Activated B cell treated with CpG ODN at 0.5 μM for 24 hours (primary cell): ENCODE results near the gene RAPGEF2. TPM values are rescaled to one million over a fixed set of nuclear protein-coding genes. Genes with fewer than 3 reads are reported as not detected.
"Not testable (repeated sequence)": the region's sequence is repeated elsewhere in the genome, so short reads cannot be mapped to it uniquely, and the experiment has no call there.

ENCODE experiments used
- ATAC-seq: fragments of 200-7000 bp; cut with Tn5 transposase; one replicate; pipeline ENCODE4 v1.10.0; 2021; ENCODE audit warnings: low read depth, mild to moderate bottlenecking, moderate library complexity
- CTCF ChIA-PET: fragments of 350-600 bp; sonication (Branson Sonifier 250); formaldehyde crosslinking; loops from one replicate; lab custom pipeline; 2021; ENCODE audit warnings: antibody characterized with exemption; lab: Charles Lee
- POLR2A ChIA-PET: fragments of 350-600 bp; sonication (Branson Sonifier 250); formaldehyde crosslinking; loops from one replicate; lab custom pipeline; 2021; ENCODE audit warnings: antibody characterized with exemption; lab: Charles Lee
- DNase-seq: peaks from one replicate; pipeline ENCODE4 v3.0.0; 2022
- H3K27ac Mint-ChIP-seq: one replicate; pipeline ENCODE4 v1.8.0; 2020; ENCODE audit warnings: mixed read lengths
- H3K27me3 Mint-ChIP-seq: one replicate; pipeline ENCODE4 v1.8.0; 2021; ENCODE audit warnings: mixed read lengths
- H3K36me3 Mint-ChIP-seq: one replicate; pipeline ENCODE4 v1.8.0; 2021; ENCODE audit warnings: low read depth, mixed read lengths
- H3K4me1 Mint-ChIP-seq: one replicate; pipeline ENCODE4 v1.8.0; 2021; ENCODE audit warnings: mixed read lengths
- H3K4me3 Mint-ChIP-seq: one replicate; pipeline ENCODE4 v1.8.0; 2020; ENCODE audit warnings: mild to moderate bottlenecking, mixed read lengths
- H3K9me3 Mint-ChIP-seq: one replicate; pipeline ENCODE4 v1.8.0; 2020; ENCODE audit warnings: mixed read lengths
- intact Hi-C: fragments of 100-400 bp; cut with micrococcal nuclease; formaldehyde crosslinking; loops from one replicate; pipeline ENCODE4 v1.15.1; 2024
- total RNA-seq: library from RNA; stranded (reverse); gene quantifications from 2 replicates; pipeline ENCODE4 v1.2.3, GENCODE V29; 2022
- TF ChIP-seq, protein P1 (sequence below): fragments of 200-600 bp; IDR thresholded peaks from one replicate; pipeline ENCODE4 v1.8.0; 2022; ENCODE audit warnings: antibody characterized with exemption, mild to moderate bottlenecking

Gene RAPGEF2
- total RNA-seq, 1 donor from 2014 or later, result 22.9 TPM

DNA sequence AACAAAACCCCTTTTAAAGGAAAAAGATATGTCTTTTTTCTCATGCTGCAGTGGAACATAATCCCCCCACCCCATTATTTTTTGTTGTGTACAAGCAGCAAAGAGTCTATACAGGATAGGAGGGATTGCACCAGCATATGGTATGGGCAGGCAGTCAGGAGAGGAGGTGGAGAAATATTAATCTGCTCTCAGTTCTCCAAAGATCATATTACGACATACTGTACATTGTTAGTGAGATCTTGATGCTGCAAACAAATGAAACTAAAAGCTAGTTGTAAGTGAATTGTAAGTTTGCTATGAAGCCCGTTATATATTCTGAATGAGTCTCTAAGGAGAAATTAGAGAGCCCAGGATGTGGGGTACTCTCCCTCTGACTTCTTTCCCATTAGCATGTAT lies 75.3 kb downstream of the RAPGEF2 start:
- ATAC-seq (peak; percentile 29), DNase-seq (no peak)
- ChIA-PET POLR2A (no interaction called here), CTCF (interaction anchor here (1.4 to 3.8 kb wide), 5 partner anchors 14 to 341 kb away, joined by 3 to 30 read pairs (median 14); no protein-coding TSS in a partner anchor)
- TF ChIP-seq, protein P1, sequence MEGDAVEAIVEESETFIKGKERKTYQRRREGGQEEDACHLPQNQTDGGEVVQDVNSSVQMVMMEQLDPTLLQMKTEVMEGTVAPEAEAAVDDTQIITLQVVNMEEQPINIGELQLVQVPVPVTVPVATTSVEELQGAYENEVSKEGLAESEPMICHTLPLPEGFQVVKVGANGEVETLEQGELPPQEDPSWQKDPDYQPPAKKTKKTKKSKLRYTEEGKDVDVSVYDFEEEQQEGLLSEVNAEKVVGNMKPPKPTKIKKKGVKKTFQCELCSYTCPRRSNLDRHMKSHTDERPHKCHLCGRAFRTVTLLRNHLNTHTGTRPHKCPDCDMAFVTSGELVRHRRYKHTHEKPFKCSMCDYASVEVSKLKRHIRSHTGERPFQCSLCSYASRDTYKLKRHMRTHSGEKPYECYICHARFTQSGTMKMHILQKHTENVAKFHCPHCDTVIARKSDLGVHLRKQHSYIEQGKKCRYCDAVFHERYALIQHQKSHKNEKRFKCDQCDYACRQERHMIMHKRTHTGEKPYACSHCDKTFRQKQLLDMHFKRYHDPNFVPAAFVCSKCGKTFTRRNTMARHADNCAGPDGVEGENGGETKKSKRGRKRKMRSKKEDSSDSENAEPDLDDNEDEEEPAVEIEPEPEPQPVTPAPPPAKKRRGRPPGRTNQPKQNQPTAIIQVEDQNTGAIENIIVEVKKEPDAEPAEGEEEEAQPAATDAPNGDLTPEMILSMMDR, result no peak
- intact Hi-C loops, result loop anchor here (5.0 to 10.0 kb wide), 2 partner anchors 126 to 1183 kb away; no protein-coding TSS in a partner anchor
- Mint-ChIP-seq H3K27me3 (peaks cover 10% of the 10 kb centered on the region), H3K4me3 (peak overlapping the region; percentile 65), H3K4me1 (peaks cover 49% of the 10 kb centered on the region), H3K9me3 (no peaks in the 10 kb centered on the region), H3K36me3 (no peaks in the 10 kb centered on the region), H3K27ac (no peak overlapping the region)

DNA sequence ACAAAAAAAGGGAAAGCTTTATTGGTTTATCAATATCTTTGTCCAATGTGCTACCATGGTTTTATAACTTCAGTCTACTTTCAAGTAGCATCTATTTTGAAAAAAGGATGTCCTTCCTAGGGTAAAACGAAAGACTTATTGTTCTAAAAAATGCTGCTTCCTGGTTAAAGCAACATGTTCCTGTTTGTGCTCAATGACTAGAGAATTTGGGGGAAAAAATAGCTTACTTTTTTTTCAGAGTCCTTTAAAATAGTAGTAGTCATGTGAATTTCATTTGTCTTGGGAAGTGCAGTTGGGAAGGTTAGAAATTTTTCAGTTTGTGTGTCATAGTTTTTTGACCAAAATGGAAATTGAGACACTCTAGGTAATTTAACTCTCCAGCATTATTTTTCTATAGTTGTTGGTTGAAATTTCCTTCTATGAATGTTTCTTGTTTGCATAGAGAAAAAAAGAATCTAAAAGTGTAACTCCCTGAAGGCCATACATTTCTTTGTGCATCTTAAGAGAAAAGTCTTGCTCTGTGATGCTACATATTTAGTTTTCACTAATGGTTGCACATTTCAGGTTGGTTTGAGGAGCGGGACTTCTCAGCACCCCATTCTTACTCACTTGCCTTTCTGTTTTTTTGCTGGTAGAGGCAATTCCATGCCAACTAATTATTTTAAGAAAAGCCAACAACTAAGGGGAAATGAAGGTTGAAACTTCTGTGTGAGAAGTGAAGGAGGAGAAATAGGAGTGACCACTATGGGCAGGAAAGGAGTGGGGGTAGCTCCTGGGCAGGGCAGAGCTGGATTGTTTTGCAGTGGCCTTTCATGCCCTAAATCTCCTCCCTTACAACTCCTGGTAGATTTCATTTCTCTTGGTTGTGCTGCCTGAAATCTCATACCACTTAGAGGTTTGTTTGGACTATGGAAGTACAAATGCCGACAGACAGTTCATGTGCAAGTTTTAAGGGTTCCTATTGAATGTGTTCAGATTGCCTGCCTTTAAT lies 76.4 kb downstream of the RAPGEF2 start:
- no peak for DNase-seq
- intact Hi-C loops, result loop anchor here (5.0 to 10.0 kb wide), 2 partner anchors 127 to 1184 kb away; no protein-coding TSS in a partner anchor
- Mint-ChIP-seq H3K27ac (peak overlapping the region; percentile 12), H3K4me3 (peak overlapping the region; percentile 11), H3K27me3 (peaks cover 5% of the 10 kb centered on the region), H3K4me1 (peaks cover 40% of the 10 kb centered on the region), H3K36me3 (no peaks in the 10 kb centered on the region), H3K9me3 (no peaks in the 10 kb centered on the region)
- ATAC-seq, result no peak
- ChIA-PET POLR2A (no interaction called here), CTCF (interaction anchor here (1.4 to 3.8 kb wide), 4 partner anchors 15 to 327 kb away, joined by 3 to 30 read pairs (median 17); no protein-coding TSS in a partner anchor)
- TF ChIP-seq, protein P1, result no peak

DNA sequence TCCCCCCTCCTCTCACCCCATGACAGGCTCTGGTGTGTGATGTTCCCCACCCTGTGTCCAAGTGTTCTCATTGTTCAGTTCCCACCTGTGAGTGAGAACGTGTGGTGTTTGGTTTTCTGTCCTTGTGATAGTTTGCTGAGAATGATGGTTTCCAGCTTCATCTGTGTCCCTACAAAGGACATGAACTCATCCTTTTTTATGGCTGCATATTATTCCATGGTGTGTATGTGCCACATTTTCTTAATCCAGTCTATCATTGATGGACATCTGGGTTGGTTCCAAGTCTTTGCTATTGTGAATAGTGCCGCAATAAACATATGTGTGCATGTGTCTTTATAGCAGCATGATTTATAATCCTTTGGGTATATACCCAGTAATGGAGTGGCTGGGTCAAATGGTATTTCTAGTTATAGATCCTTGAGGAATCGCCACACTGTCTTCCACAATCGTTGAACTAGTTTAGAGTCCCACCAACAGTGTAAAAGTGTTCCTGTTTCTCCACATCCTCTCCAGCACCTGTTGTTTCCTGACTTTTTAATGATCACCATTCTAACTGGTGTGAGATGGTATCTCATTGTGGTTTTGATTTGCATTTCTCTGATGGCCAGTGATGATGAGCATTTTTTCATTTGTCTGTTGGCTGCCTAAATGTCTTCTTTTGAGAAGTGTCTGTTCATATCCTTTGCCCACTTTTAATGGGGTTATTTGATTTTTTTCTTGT lies 81.2 kb downstream of the RAPGEF2 start:
- H3K9me3 Mint-ChIP-seq, POLR2A ChIA-PET, H3K27ac Mint-ChIP-seq, ATAC-seq, H3K4me3 Mint-ChIP-seq, CTCF ChIA-PET, intact Hi-C loops, H3K36me3 Mint-ChIP-seq, DNase-seq, H3K27me3 Mint-ChIP-seq: not testable (repeated sequence)
- H3K4me1 Mint-ChIP-seq, result peaks cover 18% of the 10 kb centered on the region

DNA sequence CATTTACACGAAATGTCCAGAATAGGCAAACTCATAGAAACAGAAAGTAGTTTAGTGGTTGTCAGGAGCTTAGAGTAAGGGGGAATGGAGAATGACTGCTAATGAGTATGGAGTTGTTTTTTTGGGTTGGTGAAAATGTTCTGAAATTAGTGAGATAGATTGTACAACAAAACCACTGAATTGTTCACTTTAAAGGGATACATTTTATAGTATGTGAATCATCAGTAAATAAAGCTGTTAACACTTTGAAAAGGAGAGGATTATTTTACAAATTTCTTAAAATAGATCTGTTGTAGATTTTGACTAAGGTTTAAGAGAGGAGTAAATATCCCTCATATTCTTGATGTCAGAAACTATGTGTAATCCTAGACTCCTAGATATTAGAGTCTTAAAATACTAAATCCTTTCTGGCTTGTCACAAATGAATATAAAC lies 82.7 kb downstream of the RAPGEF2 start:
- Mint-ChIP-seq H3K4me3 (no peak overlapping the region), H3K36me3 (no peaks in the 10 kb centered on the region), H3K4me1 (peaks cover 7% of the 10 kb centered on the region), H3K27ac (no peak overlapping the region), H3K27me3 (no peaks in the 10 kb centered on the region), H3K9me3 (no peaks in the 10 kb centered on the region)
- CTCF ChIA-PET, result interaction anchor here (0.9 kb wide), 1 partner anchor 17 kb away, joined by 3 read pairs; no protein-coding TSS in a partner anchor
- POLR2A ChIA-PET, result no interaction called here
- ATAC-seq, result no peak
- no peak for DNase-seq
- TF ChIP-seq, protein P1, result no peak
- intact Hi-C loops, result no loop called here

DNA sequence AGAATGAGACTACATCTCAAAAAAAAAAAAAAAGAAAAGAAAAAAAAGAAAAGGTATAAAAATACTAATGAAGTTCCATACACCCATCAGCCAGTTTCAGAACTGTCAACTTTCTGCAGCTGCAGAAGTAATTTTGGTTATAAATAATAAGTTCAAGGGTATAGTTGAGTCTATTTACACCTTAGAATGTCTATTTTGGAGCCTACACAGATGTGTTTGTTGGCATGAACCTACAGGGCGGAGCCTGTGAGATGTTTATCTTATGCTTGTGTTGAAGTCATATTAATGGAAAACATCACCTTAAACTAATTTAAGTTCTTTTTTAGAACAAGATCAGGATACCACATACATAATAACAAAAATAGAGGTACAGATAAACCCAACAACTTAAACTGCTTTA lies 85.8 kb downstream of the RAPGEF2 start:
- no peaks in the 10 kb centered on the region for H3K36me3 Mint-ChIP-seq
- H3K27me3 Mint-ChIP-seq, result no peaks in the 10 kb centered on the region
- DNase-seq, result no peak
- intact Hi-C loops, result no loop called here
- peaks cover 7% of the 10 kb centered on the region for H3K4me1 Mint-ChIP-seq
- TF ChIP-seq, protein P1, result no peak
- H3K9me3 Mint-ChIP-seq, result no peaks in the 10 kb centered on the region
- ChIA-PET CTCF (interaction anchor here (1.1 kb wide), 1 partner anchor 11 kb away, joined by 3 read pairs; no protein-coding TSS in a partner anchor), POLR2A (no interaction called here)
- no peak overlapping the region for H3K27ac Mint-ChIP-seq
- no peak for ATAC-seq
- no peak overlapping the region for H3K4me3 Mint-ChIP-seq
